A673 (cell line): Measurements from ENCODE around the gene MSL3. TPM values are rescaled to one million over a fixed set of nuclear protein-coding genes. Genes with fewer than 3 reads are reported as not detected.

Experiments
- BruUV-seq: library from RNA; stranded (reverse); fragments of 400-500 nt; replicated peaks from 2 replicates; lab custom pipeline; 2021; lab: Mats Ljungman, UMichigan
- CTCF ChIA-PET: fragments of 300-600 bp; sonication (Branson Sonifier 250); formaldehyde crosslinking; loops from one replicate; lab custom pipeline; 2022; ENCODE audit warnings: antibody characterized with exemption; lab: Charles Lee
- POLR2A ChIA-PET: fragments of 300-600 bp; sonication (Branson Sonifier 250); formaldehyde crosslinking; loops from one replicate; lab custom pipeline; 2022; ENCODE audit warnings: antibody characterized with exemption; ENCODE audit not compliant: low non-redundant PET; lab: Charles Lee
- DNase-seq: peaks from one replicate; pipeline ENCODE4 v3.0.0-alpha.2; 2015; ENCODE audit warnings: low spot score
- H3K27ac ChIP-seq: fragments of 200-600 bp; sonication (generic); 2 replicates; pipeline ENCODE4 v1.5.1; 2016; ENCODE audit warnings: mixed run types, low read depth, mild to moderate bottlenecking, mixed read lengths, antibody characterized with exemption, low read length; ENCODE audit not compliant: poor library complexity, severe bottlenecking
- H3K27me3 ChIP-seq: fragments of 200-600 bp; sonication (generic); replicated peaks from 2 replicates; pipeline ENCODE4 v1.6.1; 2017; ENCODE audit warnings: mixed run types, low read depth, mild to moderate bottlenecking, mixed read lengths, antibody characterized with exemption, low read length; ENCODE audit not compliant: insufficient read depth, poor library complexity
- H3K36me3 ChIP-seq: fragments of 200-600 bp; sonication (generic); 2 replicates; pipeline ENCODE4 v1.6.1; 2016; ENCODE audit warnings: mixed run types, mild to moderate bottlenecking, mixed read lengths, antibody characterized with exemption, low read length; ENCODE audit not compliant: insufficient read depth, poor library complexity, severe bottlenecking
- H3K4me1 ChIP-seq: fragments of 200-600 bp; sonication (generic); 2 replicates; pipeline ENCODE4 v1.6.1; 2017; ENCODE audit warnings: mixed run types, mild to moderate bottlenecking, mixed read lengths, antibody characterized with exemption, low read length; ENCODE audit not compliant: insufficient read depth, poor library complexity, severe bottlenecking
- H3K4me3 ChIP-seq: fragments of 200-600 bp; sonication (generic); 2 replicates; pipeline ENCODE4 v1.5.1; 2016; ENCODE audit warnings: low read depth, mixed run types, mild to moderate bottlenecking, mixed read lengths, low read length; ENCODE audit not compliant: poor library complexity, severe bottlenecking
- H3K9me3 ChIP-seq: fragments of 200-600 bp; sonication (generic); 2 replicates; pipeline ENCODE4 v1.6.1; 2016; ENCODE audit warnings: mixed run types, low read depth, mild to moderate bottlenecking, mixed read lengths, antibody characterized with exemption, low read length; ENCODE audit not compliant: poor library complexity, severe bottlenecking
- CTCF ChIP-seq: fragments of 300-800, 200-600 bp; sonication (generic); conservative IDR thresholded peaks from 2 replicates; pipeline ENCODE4 v1.5.1; 2017; ENCODE audit warnings: low read depth, mild to moderate bottlenecking, antibody characterized with exemption, low read length, moderate library complexity, mixed read lengths
- EZH2 ChIP-seq: fragments of 200-600 bp; sonication (generic); IDR thresholded peaks from 2 replicates; pipeline ENCODE4 v1.6.1; 2017; ENCODE audit warnings: borderline replicate concordance, low read depth, mild to moderate bottlenecking, mixed read lengths, antibody characterized with exemption, low read length; ENCODE audit not compliant: poor library complexity, severe bottlenecking
- intact Hi-C: fragments of 100-400 bp; cut with micrococcal nuclease; formaldehyde crosslinking; loops from one replicate; pipeline ENCODE4 v1.10.0; 2022; ENCODE audit not compliant: unreplicated experiment
- total RNA-seq: library from RNA; stranded (reverse); gene quantifications from 2 replicates; pipeline ENCODE4 v1.2.3, GENCODE V29; 2021

Gene MSL3
- total RNA-seq, 1 experiment from 2014 or later, result 15.8 TPM

GRCh38 chrX:11724122-11725017, 33.7 kb upstream of the MSL3 start:
- Histone ChIP-seq H3K27me3 (peaks cover 7% of the 10 kb centered on the region), H3K4me3 (no peak overlapping the region), H3K36me3 (no peaks in the 10 kb centered on the region), H3K4me1 (no peaks in the 10 kb centered on the region), H3K27ac (no peak overlapping the region), H3K9me3 (no peaks in the 10 kb centered on the region)
- DNase-seq, result peak; percentile 49
- TF ChIP-seq CTCF (peak; percentile 79), EZH2 (no peak)
- ChIA-PET POLR2A (no interaction called here), CTCF (no interaction called here)
- no TSS peak for BruUV-seq
- intact Hi-C loops, result loop anchor here (2.0 kb wide), 2 partner anchors 192 to 580 kb away; no protein-coding TSS in a partner anchor

GRCh38 chrX:11725631-11726442, 32.2 kb upstream of the MSL3 start:
- CTCF ChIA-PET, result interaction anchor here (0.6 kb wide), 1 partner anchor 195 kb away, joined by 4 read pairs; no protein-coding TSS in a partner anchor

More at GRCh38 chrX:11725631-11726442, 32.2 kb upstream of the MSL3 start:
- intact Hi-C loops, result loop anchor here (2.0 kb wide), 2 partner anchors 193 to 581 kb away; no protein-coding TSS in a partner anchor
- POLR2A ChIA-PET, result no interaction called here
- Histone ChIP-seq H3K36me3 (no peaks in the 10 kb centered on the region), H3K4me3 (no peak overlapping the region), H3K27me3 (peaks cover 7% of the 10 kb centered on the region), H3K4me1 (no peaks in the 10 kb centered on the region), H3K9me3 (no peaks in the 10 kb centered on the region), H3K27ac (no peak overlapping the region)
- TF ChIP-seq EZH2 (no peak), CTCF (no peak)
- no TSS peak for BruUV-seq
- no peak for DNase-seq
